Hepatocyte (in vitro differentiated cells): Measurements from ENCODE around the gene FADS3.

Experiments
- CTCF ChIP-seq: fragments of 200-600 bp; sonication (generic); IDR thresholded peaks from 2 replicates; pipeline ENCODE4 v1.5.1; 2016; ENCODE audit warnings: antibody characterized with exemption, mild to moderate bottlenecking; ENCODE audit not compliant: poor library complexity
- EZH2 ChIP-seq: fragments of 200-600 bp; sonication (generic); IDR thresholded peaks from 2 replicates; pipeline ENCODE4 v1.6.1; 2016; ENCODE audit warnings: antibody characterized with exemption, mild to moderate bottlenecking, borderline replicate concordance

- TF ChIP-seq CTCF (no peak), EZH2 (no peak)
These were observed 10.9 kb downstream of the FADS3 start for GRCh38 chr11:61880454-61880853.
